GM18505 (cell line): ENCODE results near the gene GNA15.
A peak's percentile ranks its signal among the peaks of the same experiment; 100 is the strongest.

Experiments
- ATAC-seq: cut with Tn5 transposase; IDR thresholded peaks from one replicate; pipeline ENCODE4 v1.9.1; 2021; ENCODE audit not compliant: unreplicated experiment
- POLR2A ChIP-seq: IDR thresholded peaks from 4 replicates; pipeline ENCODE4 v1.6.1; 2011; ENCODE audit warnings: borderline replicate concordance; ENCODE audit not compliant: insufficient read depth, insufficient read length; ENCODE audit errors: extremely low read depth

GNA15 gene

DNA sequence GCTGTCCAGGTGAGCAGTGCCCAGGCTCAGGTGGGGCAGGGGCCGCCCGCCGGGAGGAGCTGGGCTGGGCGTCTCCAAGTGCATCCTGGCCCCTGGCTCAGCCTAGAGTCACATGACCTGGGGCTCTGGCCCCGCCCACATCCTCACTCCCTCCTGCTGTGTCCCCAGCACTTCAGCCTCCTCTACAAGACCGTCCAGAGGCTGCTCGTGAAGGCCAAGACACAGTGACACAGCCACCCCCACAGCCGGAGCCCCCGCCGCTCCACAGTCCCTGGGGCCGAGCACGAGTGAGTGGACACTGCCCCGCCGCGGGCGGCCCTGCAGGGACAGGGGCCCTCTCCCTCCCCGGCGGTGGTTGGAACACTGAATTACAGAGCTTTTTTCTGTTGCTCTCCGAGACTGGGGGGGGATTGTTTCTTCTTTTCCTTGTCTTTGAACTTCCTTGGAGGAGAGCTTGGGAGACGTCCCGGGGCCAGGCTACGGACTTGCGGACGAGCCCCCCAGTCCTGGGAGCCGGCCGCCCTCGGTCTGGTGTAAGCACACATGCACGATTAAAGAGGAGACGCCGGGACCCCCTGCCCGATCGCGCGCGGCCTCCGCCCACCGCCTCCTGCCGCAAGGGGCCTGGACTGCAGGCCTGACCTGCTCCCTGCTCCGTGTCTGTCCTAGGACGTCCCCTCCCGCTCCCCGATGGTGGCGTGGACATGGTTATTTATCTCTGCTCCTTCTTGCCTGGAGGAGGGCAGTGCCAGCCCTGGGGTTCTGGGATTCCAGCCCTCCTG lies 71.8 kb downstream of the GNA15 start:
- ATAC-seq = no peak
- TF ChIP-seq POLR2A = no peak

DNA sequence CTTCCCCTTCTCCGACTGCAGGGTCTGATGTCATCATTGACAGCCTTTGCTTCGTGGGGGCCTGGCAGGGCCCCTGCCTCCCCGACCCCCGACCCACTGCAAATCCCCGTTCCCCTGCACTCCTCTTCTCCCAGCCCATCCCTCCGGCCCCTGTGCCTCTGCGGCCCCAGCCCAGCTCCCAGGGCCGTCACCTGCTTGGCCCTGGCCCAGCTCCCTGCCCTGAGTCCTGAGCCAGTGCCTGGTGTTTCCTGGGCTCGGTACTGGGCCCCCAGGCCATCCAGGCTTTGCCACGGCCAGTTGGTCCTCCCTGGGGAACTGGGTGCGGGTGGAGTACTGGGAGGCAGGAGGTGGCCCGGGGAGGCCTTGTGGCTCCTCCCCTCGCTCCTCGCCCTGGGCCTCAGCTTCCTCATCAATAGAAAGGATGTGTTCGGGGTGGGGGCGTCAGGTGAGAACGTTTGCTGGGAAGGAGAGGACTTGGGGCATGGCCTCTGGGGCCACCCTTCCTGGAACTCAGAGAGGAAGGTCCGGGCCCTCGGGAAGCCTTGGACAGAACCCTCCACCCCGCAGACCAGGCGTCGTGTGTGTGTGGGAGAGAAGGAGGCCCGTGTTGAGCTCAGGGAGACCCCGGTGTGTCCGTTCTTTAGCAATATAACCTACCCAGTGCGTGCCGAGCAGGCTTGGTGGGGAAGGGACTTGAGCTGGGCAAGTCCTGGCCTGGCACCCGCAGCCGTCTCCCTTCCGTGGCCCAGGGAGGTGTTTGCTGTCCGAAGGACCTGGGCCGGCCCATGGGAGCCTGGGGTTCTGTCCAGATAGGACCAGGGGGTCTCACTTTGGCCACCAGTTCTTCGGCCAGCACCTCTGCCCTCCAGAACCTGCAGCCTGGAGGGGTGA lies 72.7 kb downstream of the GNA15 start:
- TF ChIP-seq POLR2A = no peak
- no peak for ATAC-seq

DNA sequence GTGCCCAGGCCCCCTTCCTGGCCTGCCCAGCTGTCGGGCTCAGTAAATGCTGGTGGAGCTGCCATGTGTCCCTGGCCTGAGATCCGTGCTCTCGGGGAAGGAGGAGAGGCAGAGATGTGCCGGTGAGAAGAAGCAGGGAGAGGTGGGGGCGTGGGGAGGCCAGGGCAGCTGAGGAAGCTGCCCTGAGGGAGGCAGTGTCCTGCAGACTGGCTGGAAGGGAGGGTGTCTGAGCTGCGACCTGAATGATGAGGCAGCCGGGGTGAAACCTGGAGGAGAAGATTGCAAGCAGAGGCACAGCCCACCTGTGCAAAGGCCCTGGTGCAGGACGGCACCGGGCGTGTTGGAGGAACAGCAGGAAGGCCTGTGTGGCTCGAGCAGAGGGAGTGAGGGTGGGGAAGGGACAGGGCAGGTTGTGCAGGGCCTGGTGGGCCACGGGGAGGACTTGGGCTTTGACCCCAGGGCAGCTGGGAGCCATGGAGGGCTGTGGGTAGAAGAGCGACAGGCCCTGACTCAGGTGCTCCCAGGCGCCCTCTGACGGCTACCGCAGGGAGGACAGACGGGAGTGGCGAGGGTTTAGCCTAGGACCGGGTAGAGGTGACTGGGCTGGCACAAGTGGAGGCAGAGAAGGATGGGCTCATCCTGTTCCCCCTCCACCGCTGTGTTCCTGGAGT lies 74.6 kb downstream of the GNA15 start:
- peak; percentile 20 for TF ChIP-seq POLR2A
- ATAC-seq = no peak

DNA sequence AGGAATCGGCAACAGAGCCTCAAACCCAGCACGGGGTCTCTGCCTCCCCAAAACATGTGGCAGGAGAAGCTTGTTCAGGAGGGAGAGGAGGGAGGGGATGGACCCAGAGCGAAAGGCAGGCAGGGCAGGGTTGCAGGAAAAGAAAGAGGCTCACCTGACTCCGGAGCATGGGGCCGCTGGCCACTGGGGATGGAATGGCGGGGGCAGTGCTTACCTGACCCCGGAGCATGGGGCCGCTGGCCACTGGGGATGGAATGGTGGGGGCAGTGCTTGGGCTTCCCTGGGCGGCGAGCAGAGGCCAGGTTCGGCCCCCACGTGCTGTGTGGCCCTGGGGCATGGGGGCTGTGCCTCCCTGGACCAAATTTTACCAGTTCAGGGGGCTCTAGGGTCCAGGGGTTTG lies 75.4 kb downstream of the GNA15 start:
- no peak for ATAC-seq
- TF ChIP-seq POLR2A = no peak

DNA sequence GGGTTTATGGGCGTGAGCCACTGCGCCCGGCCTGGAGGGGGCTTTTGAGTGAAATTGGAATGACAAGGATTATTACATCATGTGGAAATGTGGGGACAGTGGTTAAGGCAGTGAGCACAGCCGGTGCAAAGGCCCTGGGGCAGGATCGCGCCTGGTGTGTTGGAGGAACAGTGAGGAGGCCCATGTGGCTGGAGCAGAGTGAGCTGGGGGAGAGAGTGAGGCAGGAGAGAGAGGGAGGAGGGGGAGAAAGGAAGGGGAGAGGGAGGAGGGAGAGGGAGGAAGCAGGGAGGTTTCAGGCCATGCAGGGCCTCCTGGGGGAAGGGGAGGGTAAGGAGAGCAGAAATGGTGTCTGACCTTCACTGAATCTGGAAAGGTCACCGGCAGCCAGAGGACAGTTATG lies 77.3 kb downstream of the GNA15 start:
- TF ChIP-seq POLR2A = no peak
- no peak for ATAC-seq
